Measurements from ENCODE around the gene CYB561D2.

DNA sequence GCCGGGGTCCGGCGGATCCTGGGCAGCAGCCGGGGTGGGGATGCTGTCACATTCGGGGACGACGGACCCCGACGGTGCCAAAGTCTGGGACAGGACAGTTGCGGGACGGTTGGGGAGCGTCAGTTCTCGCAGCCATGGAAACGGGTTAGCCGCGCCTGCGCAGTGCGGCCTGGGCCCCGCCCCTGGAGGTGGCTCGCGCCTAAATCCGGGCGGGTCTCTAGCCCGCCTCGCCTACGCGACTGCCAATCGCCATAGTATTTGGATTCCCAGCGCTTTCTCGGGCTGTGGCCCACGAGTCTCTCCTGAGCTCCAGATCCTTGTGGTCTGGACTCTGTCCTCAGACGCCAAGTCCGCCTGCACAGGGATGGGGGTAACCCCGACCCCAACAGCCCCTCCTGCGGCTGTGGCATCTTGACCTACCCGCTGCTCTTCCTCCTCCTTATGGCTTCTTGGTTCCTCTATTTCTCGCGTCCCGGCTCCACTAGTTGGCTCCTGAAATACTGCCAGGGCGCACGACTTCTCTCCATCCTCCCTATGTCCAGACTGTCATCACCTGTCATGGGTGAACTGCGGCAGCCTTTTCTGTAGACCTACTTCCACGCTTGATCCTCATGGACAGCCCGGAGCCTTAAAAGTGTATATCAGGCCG, 5.0 kb upstream of the CYB561D2 start, which contains the start of gene ZMYND10:
- TF ChIP-seq, protein P1, sequence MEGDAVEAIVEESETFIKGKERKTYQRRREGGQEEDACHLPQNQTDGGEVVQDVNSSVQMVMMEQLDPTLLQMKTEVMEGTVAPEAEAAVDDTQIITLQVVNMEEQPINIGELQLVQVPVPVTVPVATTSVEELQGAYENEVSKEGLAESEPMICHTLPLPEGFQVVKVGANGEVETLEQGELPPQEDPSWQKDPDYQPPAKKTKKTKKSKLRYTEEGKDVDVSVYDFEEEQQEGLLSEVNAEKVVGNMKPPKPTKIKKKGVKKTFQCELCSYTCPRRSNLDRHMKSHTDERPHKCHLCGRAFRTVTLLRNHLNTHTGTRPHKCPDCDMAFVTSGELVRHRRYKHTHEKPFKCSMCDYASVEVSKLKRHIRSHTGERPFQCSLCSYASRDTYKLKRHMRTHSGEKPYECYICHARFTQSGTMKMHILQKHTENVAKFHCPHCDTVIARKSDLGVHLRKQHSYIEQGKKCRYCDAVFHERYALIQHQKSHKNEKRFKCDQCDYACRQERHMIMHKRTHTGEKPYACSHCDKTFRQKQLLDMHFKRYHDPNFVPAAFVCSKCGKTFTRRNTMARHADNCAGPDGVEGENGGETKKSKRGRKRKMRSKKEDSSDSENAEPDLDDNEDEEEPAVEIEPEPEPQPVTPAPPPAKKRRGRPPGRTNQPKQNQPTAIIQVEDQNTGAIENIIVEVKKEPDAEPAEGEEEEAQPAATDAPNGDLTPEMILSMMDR (IDR thresholded peaks at IDR 0.05; ENCODE audit: extremely low read depth in 1 of 2, insufficient read depth in 1 of 2, low read depth in 1 of 2, low read length in 2 of 2): no peak
- TF ChIP-seq EZH2 (IDR thresholded peaks at IDR 0.05; ENCODE audit: borderline replicate concordance, low read depth, low read length, severe bottlenecking) (no peak), JUN (IDR thresholded peaks at IDR 0.05; ENCODE audit: borderline replicate concordance, insufficient read depth, insufficient read length, low read depth) (no peak)
